ENCODE results near the gene MCUB. TPM values are rescaled to one million over a fixed set of nuclear protein-coding genes. Genes with fewer than 3 reads are reported as not detected.
"Not testable (repeated sequence)": the region's sequence is repeated elsewhere in the genome, so short reads cannot be mapped to it uniquely, and the experiment has no call there.

MCUB gene
- total RNA-seq, 1 donor from 2014 or later = 9.0 TPM

DNA sequence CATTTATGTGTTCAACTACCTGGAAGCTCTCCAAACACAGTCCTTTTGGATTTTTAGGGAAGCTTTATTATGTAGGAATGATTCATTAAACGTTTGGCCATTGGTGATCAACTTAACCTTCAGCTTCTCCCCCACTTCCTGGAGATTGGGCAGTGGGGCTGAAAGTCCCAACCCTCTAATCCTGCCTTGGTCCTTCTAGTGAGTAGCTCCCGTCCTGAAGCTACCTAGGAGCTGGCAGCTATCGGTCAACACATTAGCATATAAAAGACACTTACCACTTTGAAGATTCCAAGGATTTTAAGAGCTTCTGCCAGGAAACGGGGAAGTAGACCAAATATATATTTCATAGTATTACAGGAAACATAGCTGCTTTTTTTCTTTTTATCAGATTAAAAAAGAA lies 69.7 kb downstream of the MCUB start:
- no peak for DNase-seq (ENCODE audit: low spot score)

- no peak for DNase-seq (ENCODE audit: low spot score)
Measured at GRCh38 chr4:109631532-109632108, 71.6 kb downstream of the MCUB start.

- DNase-seq (ENCODE audit: low spot score) = no peak
Measured at GRCh38 chr4:109640644-109641043, 80.6 kb downstream of the MCUB start.

GRCh38 chr4:109645874-109646710 lies 86.0 kb downstream of the MCUB start:
- no peak for DNase-seq (ENCODE audit: low spot score)

DNA sequence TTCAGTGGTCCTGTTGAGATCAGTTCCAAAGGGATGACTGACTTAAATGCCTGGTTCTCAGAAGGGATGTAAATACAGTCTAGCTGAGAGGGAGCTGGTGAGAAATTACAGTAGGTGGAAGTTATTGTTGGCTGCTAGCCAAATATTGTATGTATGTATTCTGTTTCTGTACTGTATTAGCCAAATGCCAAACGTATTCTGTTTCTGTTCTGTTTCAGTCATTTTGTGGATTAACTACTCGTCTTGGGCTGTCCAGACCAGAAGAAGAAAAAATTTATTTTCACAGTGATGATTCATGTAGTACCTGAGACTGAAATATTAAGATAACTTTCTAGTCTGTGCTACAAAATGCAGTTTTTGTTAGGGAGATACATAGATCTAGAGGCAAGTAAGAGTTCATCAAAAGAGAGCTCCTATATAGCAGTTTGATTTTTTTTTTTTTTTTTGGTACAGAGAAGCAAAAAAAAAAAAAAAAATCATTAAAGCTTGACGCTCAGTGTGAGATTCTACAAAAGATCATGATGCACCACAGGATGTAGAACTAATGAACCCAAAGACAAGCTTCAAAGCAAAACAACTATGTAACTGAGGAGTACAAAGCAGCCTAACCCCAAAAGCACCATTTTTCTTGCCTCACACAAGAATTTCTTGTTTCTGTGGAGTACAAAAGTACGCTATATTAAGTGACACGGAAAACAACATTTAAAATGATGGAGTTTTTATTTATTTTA lies 88.4 kb downstream of the MCUB start:
- no peak for DNase-seq (ENCODE audit: low spot score)

GRCh38 chr4:109648997-109649575 lies 89.0 kb downstream of the MCUB start:
- DNase-seq (ENCODE audit: low spot score) = no peak

GRCh38 chr4:109649872-109650271 lies 89.8 kb downstream of the MCUB start:
- DNase-seq (ENCODE audit: low spot score) = no peak

- no peak for DNase-seq (ENCODE audit: low spot score)
Measured at GRCh38 chr4:109655396-109655795, 95.3 kb downstream of the MCUB start.

DNA sequence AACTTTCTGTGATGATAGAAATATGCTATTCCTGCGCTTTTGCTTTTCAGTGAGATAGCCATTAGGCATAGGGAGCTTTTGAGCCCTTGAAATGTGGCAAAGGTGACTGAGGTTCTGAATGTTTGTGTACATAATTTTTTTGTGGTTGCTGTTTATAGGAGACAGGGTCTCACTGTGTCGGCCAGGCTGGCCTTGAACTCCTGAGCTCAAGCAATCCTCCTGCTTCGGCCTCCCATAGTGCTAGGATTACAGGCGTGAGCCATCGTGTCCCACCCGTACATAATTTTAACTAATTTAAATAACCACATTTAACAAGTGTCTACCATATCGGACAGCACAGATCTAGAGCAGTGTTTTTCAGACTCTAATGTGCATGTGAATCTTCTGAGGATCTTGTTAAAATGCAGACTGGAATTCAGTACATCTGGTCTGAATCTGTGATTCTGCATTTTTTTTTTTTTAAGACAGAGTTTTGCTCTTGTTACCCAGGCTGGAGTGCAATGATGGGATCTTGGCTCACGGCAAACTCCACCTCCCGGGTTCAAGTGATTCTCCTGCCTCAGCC lies 97.9 kb downstream of the MCUB start:
- DNase-seq (ENCODE audit: low spot score) = no peak

DNA sequence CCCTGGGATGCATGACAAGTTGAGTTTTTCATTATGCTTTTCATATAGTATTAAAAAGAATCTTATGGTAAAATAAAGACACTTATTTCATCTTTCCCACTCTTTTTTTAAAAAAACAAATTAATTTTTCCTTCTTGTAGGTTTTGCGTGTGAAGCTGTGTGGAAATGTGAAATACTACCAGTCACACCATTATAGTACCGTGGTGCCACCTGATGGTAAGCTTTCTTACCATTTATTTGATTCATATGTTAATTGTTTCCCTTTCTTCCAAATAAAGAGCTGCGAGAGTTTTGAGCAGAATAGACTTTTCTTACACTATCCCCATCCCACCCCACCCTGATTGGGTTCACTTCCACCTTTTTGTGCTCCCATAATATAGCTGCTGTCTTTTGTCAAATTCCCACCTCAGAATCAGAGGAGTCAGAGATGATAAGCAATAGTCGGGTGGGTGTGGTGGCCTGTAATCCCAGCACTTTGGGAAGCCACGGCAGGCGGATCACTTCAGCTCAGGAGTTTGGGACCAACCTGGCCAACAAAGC lies 98.9 kb downstream of the MCUB start:
- DNase-seq (ENCODE audit: low spot score) = no peak

- DNase-seq (ENCODE audit: low spot score) = no peak
Measured at GRCh38 chr4:109662116-109662515, 102.1 kb downstream of the MCUB start.

GRCh38 chr4:109662771-109663170 lies 102.7 kb downstream of the MCUB start:
- DNase-seq (ENCODE audit: low spot score) = no peak

GRCh38 chr4:109665783-109666485 lies 105.9 kb downstream of the MCUB start:
- DNase-seq (ENCODE audit: low spot score) = no peak

DNA sequence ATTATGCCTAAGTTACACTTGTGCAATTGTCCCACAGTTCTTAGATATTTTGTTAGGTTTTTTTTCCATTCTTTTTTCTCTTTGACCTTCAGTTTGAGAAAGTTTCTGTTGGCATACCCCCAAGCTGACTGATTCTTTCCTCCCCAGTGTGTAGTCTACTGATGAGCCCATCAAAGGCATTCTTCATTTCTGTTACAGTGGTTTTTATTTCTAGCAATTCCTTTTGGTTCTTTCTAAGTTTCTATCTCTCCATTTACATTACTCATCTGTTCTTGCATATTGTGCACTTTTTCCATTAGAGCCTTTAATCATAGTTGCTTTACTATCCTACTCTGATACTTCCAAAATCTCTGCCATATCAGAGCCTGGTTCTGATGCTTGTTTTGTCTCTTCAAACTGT lies 111.3 kb downstream of the MCUB start:
- no peak for DNase-seq (ENCODE audit: low spot score)

GRCh38 chr4:109672169-109672930 lies 112.3 kb downstream of the MCUB start:
- no peak for DNase-seq (ENCODE audit: low spot score)

- DNase-seq (ENCODE audit: low spot score) = no peak
Measured at GRCh38 chr4:109673303-109673702, 113.3 kb downstream of the MCUB start.

- DNase-seq (ENCODE audit: low spot score) = no peak
Measured at GRCh38 chr4:109675181-109675580, 115.1 kb downstream of the MCUB start.

DNA sequence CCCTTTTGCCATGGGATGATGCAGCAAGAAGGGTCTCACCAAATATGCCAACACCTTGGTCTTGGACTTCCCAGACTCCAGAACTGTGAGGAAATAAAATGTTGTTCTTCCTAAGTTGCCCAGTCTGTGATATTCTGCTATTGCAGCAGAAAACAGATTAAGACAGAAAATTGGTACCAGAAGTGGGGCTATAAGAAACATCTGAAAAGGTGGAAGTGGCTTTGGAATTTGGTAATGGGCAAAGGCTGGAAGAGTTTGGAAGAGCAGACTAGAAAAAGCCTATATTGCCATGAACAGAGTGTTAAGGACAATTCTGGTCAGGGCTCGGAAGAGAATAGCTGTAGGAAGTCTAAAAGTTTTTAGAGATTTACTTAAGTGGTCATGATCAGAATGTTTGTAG lies 115.8 kb downstream of the MCUB start:
- no peak for DNase-seq (ENCODE audit: low spot score)

DNA sequence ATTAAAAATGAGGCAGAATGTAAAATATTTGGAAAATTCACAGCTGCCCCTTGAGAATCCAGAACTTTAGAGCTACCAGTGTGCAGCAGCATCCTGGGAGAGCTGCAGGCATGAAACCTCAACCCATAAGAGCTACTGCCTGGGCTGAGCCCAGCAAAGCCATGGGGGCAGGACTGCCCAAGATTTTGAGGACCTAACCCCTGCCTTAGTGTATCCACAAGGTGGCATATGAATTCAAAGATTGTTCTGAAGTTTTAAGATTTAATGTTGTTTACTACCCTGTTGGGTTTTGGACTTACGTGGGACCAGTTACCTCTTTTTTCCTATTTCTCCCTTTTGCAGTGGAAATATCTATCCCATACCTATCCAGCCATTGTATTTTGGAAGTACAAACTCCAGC lies 116.8 kb downstream of the MCUB start:
- no peak for DNase-seq (ENCODE audit: low spot score)

GRCh38 chr4:109678472-109678871 lies 118.4 kb downstream of the MCUB start:
- not testable (repeated sequence) for DNase-seq (ENCODE audit: low spot score)
